Lower leg skin (tissue), 3 donors: ENCODE data around the gene PSMA5.

Experiments used
- POLR2A ChIP-seq, 2 donors: fragments of 450-650 bp; IDR thresholded peaks; one replicate each; pipeline ENCODE4 v1.6.1; 2016 to 2017; ENCODE audit warnings: antibody characterized with exemption in 2 of 2, mild to moderate bottlenecking in 1 of 2, moderate library complexity in 1 of 2
- TF ChIP-seq, protein P1 (sequence below), 3 donors: fragments of 450-650 bp; IDR thresholded peaks; one replicate each; pipeline ENCODE4 v1.5.1; 2016; ENCODE audit warnings: antibody characterized with exemption in 3 of 3, mild to moderate bottlenecking in 3 of 3, moderate library complexity in 2 of 3

DNA sequence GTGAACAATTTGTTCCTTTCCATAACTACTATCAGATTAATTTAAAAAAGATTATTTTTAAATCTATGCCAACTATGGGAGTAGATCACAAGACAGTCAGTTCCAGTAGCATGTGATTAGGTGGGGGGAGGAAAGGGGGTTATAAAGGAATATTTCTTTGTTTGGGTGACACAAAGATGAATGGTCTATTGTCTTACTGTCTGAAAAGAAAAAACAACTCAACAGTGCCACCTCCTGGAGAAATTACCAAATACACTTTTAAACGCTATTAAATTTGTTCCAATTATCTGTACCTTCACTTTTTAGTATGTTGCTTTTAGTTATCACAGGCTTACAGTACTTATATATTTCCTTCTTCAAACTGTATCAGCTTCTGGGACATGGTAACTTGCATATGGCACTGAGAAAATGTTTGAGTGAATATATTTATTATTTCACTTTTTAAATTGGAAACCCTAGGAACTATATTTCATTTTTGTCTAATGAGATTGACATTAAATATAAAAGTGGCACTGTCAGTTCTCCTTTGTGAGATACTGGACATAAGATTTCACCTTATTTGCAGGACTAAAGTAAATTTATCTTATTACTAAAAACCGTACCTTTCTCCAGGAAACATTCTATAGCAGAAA, 26.8 kb downstream of the PSMA5 start:
- TF ChIP-seq POLR2A (IDR thresholded peaks at IDR 0.05) = no peak
- TF ChIP-seq, protein P1, sequence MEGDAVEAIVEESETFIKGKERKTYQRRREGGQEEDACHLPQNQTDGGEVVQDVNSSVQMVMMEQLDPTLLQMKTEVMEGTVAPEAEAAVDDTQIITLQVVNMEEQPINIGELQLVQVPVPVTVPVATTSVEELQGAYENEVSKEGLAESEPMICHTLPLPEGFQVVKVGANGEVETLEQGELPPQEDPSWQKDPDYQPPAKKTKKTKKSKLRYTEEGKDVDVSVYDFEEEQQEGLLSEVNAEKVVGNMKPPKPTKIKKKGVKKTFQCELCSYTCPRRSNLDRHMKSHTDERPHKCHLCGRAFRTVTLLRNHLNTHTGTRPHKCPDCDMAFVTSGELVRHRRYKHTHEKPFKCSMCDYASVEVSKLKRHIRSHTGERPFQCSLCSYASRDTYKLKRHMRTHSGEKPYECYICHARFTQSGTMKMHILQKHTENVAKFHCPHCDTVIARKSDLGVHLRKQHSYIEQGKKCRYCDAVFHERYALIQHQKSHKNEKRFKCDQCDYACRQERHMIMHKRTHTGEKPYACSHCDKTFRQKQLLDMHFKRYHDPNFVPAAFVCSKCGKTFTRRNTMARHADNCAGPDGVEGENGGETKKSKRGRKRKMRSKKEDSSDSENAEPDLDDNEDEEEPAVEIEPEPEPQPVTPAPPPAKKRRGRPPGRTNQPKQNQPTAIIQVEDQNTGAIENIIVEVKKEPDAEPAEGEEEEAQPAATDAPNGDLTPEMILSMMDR (IDR thresholded peaks at IDR 0.05) = peak in 1 of 3 donors; percentile 16
